ENCODE data around the gene ALPK3. TPM values are rescaled to one million over a fixed set of nuclear protein-coding genes. Genes with fewer than 3 reads are reported as not detected.

Gene ALPK3
- polyA plus RNA-seq, 1 donor from 2014 or later, result not detected

- Mint-ChIP-seq H3K36me3 (peaks cover 2% of the 10 kb centered on the region), H3K27ac (peak overlapping the region in 1 of 3 donors; percentile 36), H3K4me3 (no peak overlapping the region), H3K27me3 (peaks cover 2% of the 10 kb centered on the region), H3K4me1 (peaks cover 5 to 9% (median 6%) of the 10 kb centered on the region in 3 donors), H3K9me3 (no peaks in the 10 kb centered on the region)
Observed at GRCh38 chr15:84810073-84810840, 6.9 kb upstream of the ALPK3 start.

- Mint-ChIP-seq H3K27ac (no peak overlapping the region), H3K36me3 (peaks cover 2% of the 10 kb centered on the region), H3K27me3 (peaks cover 3% of the 10 kb centered on the region), H3K9me3 (no peaks in the 10 kb centered on the region), H3K4me3 (no peak overlapping the region), H3K4me1 (peaks cover 5 to 9% (median 6%) of the 10 kb centered on the region in 3 donors)
Observed at GRCh38 chr15:84811151-84811550, 6.0 kb upstream of the ALPK3 start.

GRCh38 chr15:84811828-84812227 is 5.3 kb upstream of the ALPK3 start:
- peaks cover 6 to 9% (median 7%) of the 10 kb centered on the region in 3 donors for H3K4me1 Mint-ChIP-seq

GRCh38 chr15:84812842-84813241 is 4.3 kb upstream of the ALPK3 start:
- Mint-ChIP-seq H3K27ac (no peak overlapping the region), H3K4me3 (no peak overlapping the region), H3K9me3 (no peaks in the 10 kb centered on the region), H3K4me1 (peaks cover 0 to 6% (median 2%) of the 10 kb centered on the region in 3 donors), H3K36me3 (peaks cover 2% of the 10 kb centered on the region), H3K27me3 (peaks cover 6% of the 10 kb centered on the region)

More at GRCh38 chr15:84811828-84812227, 5.3 kb upstream of the ALPK3 start:
- H3K4me3 Mint-ChIP-seq, result no peak overlapping the region
- H3K27me3 Mint-ChIP-seq, result peaks cover 6% of the 10 kb centered on the region
- no peak overlapping the region for H3K27ac Mint-ChIP-seq
- H3K9me3 Mint-ChIP-seq, result no peaks in the 10 kb centered on the region
- peaks cover 2% of the 10 kb centered on the region for H3K36me3 Mint-ChIP-seq

GRCh38 chr15:84813435-84813834 is 3.7 kb upstream of the ALPK3 start:
- peaks cover 0 to 8% (median 2%) of the 10 kb centered on the region in 3 donors for H3K4me1 Mint-ChIP-seq
- no peaks in the 10 kb centered on the region for H3K9me3 Mint-ChIP-seq
- H3K27me3 Mint-ChIP-seq, result peaks cover 6% of the 10 kb centered on the region
- H3K36me3 Mint-ChIP-seq, result peaks cover 3% of the 10 kb centered on the region
- no peak overlapping the region for H3K4me3 Mint-ChIP-seq
- no peak overlapping the region for H3K27ac Mint-ChIP-seq

GRCh38 chr15:84813931-84814330 is 3.2 kb upstream of the ALPK3 start:
- no peak overlapping the region for H3K4me3 Mint-ChIP-seq
- no peaks in the 10 kb centered on the region for H3K9me3 Mint-ChIP-seq
- H3K27ac Mint-ChIP-seq, result no peak overlapping the region
- H3K36me3 Mint-ChIP-seq, result peaks cover 3% of the 10 kb centered on the region
- H3K27me3 Mint-ChIP-seq, result peaks cover 6% of the 10 kb centered on the region
- peaks cover 0 to 7% (median 2%) of the 10 kb centered on the region in 3 donors for H3K4me1 Mint-ChIP-seq

- Mint-ChIP-seq H3K27ac (no peak overlapping the region), H3K9me3 (no peaks in the 10 kb centered on the region), H3K4me3 (no peak overlapping the region), H3K27me3 (peaks cover 6% of the 10 kb centered on the region), H3K36me3 (peaks cover 3% of the 10 kb centered on the region), H3K4me1 (peaks cover 0 to 6% (median 2%) of the 10 kb centered on the region in 3 donors)
Observed at GRCh38 chr15:84814916-84815315, 2.2 kb upstream of the ALPK3 start.

- Mint-ChIP-seq H3K27me3 (peaks cover 6% of the 10 kb centered on the region), H3K9me3 (no peaks in the 10 kb centered on the region), H3K36me3 (peaks cover 2% of the 10 kb centered on the region), H3K4me1 (peaks cover 0 to 4% (median 2%) of the 10 kb centered on the region in 3 donors), H3K4me3 (no peak overlapping the region), H3K27ac (no peak overlapping the region)
Observed at GRCh38 chr15:84817466-84818081, 418 bp downstream of the ALPK3 start.

- peaks cover 0 to 4% (median 2%) of the 10 kb centered on the region in 3 donors for H3K4me1 Mint-ChIP-seq
- H3K27ac Mint-ChIP-seq, result peak overlapping the region in 1 of 3 donors; percentile 85
- H3K36me3 Mint-ChIP-seq, result peaks cover 2% of the 10 kb centered on the region
- H3K9me3 Mint-ChIP-seq, result no peaks in the 10 kb centered on the region
- peaks cover 6% of the 10 kb centered on the region for H3K27me3 Mint-ChIP-seq
- H3K4me3 Mint-ChIP-seq, result no peak overlapping the region
Observed at GRCh38 chr15:84818261-84819131, 1.3 kb downstream of the ALPK3 start.

- no peak overlapping the region for H3K4me3 Mint-ChIP-seq
- peaks cover 2% of the 10 kb centered on the region for H3K36me3 Mint-ChIP-seq
- H3K4me1 Mint-ChIP-seq, result peaks cover 0 to 4% (median 2%) of the 10 kb centered on the region in 3 donors
- no peak overlapping the region for H3K27ac Mint-ChIP-seq
- peaks cover 6% of the 10 kb centered on the region for H3K27me3 Mint-ChIP-seq
- H3K9me3 Mint-ChIP-seq, result no peaks in the 10 kb centered on the region
Observed at GRCh38 chr15:84819291-84819768, 2.2 kb downstream of the ALPK3 start.

GRCh38 chr15:84819791-84820190 is 2.6 kb downstream of the ALPK3 start:
- Mint-ChIP-seq H3K27me3 (peaks cover 6% of the 10 kb centered on the region), H3K4me3 (no peak overlapping the region), H3K36me3 (peaks cover 2% of the 10 kb centered on the region), H3K4me1 (peaks cover 0 to 4% (median 2%) of the 10 kb centered on the region in 3 donors), H3K27ac (no peak overlapping the region), H3K9me3 (no peaks in the 10 kb centered on the region)

- Mint-ChIP-seq H3K4me1 (peaks cover 0 to 3% (median under 1%) of the 10 kb centered on the region in 3 donors), H3K36me3 (peaks cover 2% of the 10 kb centered on the region), H3K27me3 (peaks cover 4% of the 10 kb centered on the region), H3K27ac (peak overlapping the region in 1 of 3 donors; percentile 57), H3K9me3 (no peaks in the 10 kb centered on the region), H3K4me3 (no peak overlapping the region)
Observed at GRCh38 chr15:84821501-84822021, 4.4 kb downstream of the ALPK3 start.

- Mint-ChIP-seq H3K27me3 (peaks cover 2% of the 10 kb centered on the region), H3K9me3 (no peaks in the 10 kb centered on the region), H3K4me3 (no peak overlapping the region), H3K4me1 (peaks cover 0 to 2% (median 0%) of the 10 kb centered on the region in 3 donors), H3K36me3 (peaks cover 2% of the 10 kb centered on the region), H3K27ac (peak overlapping the region in 1 of 3 donors; percentile 43)
Observed at GRCh38 chr15:84822653-84823281, 5.6 kb downstream of the ALPK3 start.

GRCh38 chr15:84823282-84823878 is 6.2 kb downstream of the ALPK3 start:
- Mint-ChIP-seq H3K4me1 (no peaks in the 10 kb centered on the region), H3K9me3 (no peaks in the 10 kb centered on the region), H3K36me3 (no peaks in the 10 kb centered on the region), H3K27me3 (peaks cover 2% of the 10 kb centered on the region), H3K4me3 (no peak overlapping the region), H3K27ac (no peak overlapping the region)
